ENCODE results near the gene OCLN. TPM values are rescaled to one million over a fixed set of nuclear protein-coding genes. Genes with fewer than 3 reads are reported as not detected.
A peak's percentile ranks its signal among the peaks of the same experiment; 100 is the strongest.
"Not testable (repeated sequence)": the region's sequence is repeated elsewhere in the genome, so short reads cannot be mapped to it uniquely, and the experiment has no call there.

Gene OCLN
- total and polyA plus RNA-seq, 4 donors = 6.1 to 40.6 (median 9.8) TPM

- no CpG with 5 or more reads among the region's 3 CpGs for WGBS (ENCODE audit: insufficient coverage)
- H3K4me1 ChIP-seq (ENCODE audit: control insufficient read depth, insufficient read depth, low read length) = no peaks in the 10 kb centered on the region
- no peak overlapping the region for H3K27ac ChIP-seq (ENCODE audit: low read depth, low read length)
- no peak overlapping the region for H3K4me3 ChIP-seq (ENCODE audit: low read depth, low read length)
- no peaks in the 10 kb centered on the region for H3K27me3 ChIP-seq (ENCODE audit: control insufficient read depth, insufficient read depth, low read length)
- no peak for DNase-seq (ENCODE audit: low read depth in 4 of 6, low spot score in 6 of 6)
- H3K36me3 ChIP-seq (ENCODE audit: control insufficient read depth, insufficient read depth, low read length) = no peaks in the 10 kb centered on the region
- no peaks in the 10 kb centered on the region for H3K9me3 ChIP-seq (ENCODE audit: control insufficient read depth, insufficient read depth, low read length)
These were observed 29.4 kb downstream of the OCLN start for GRCh38 chr5:69522035-69522434.

GRCh38 chr5:69525490-69525889, 32.9 kb downstream of the OCLN start:
- H3K27ac ChIP-seq (ENCODE audit: low read depth, low read length) = no peak overlapping the region
- no peaks in the 10 kb centered on the region for H3K36me3 ChIP-seq (ENCODE audit: control insufficient read depth, insufficient read depth, low read length)
- WGBS (ENCODE audit: insufficient coverage) = no CpG with 5 or more reads among the region's 2 CpGs
- no peaks in the 10 kb centered on the region for H3K4me1 ChIP-seq (ENCODE audit: control insufficient read depth, insufficient read depth, low read length)
- no peak for DNase-seq (ENCODE audit: low read depth in 4 of 6, low spot score in 6 of 6)
- no peaks in the 10 kb centered on the region for H3K9me3 ChIP-seq (ENCODE audit: control insufficient read depth, insufficient read depth, low read length)
- H3K4me3 ChIP-seq (ENCODE audit: low read depth, low read length) = no peak overlapping the region
- H3K27me3 ChIP-seq (ENCODE audit: control insufficient read depth, insufficient read depth, low read length) = no peaks in the 10 kb centered on the region

- H3K27me3 ChIP-seq (ENCODE audit: control insufficient read depth, insufficient read depth, low read length) = no peaks in the 10 kb centered on the region
- H3K27ac ChIP-seq (ENCODE audit: low read depth, low read length) = no peak overlapping the region
- H3K4me1 ChIP-seq (ENCODE audit: control insufficient read depth, insufficient read depth, low read length) = no peaks in the 10 kb centered on the region
- H3K36me3 ChIP-seq (ENCODE audit: control insufficient read depth, insufficient read depth, low read length) = no peaks in the 10 kb centered on the region
- no peak for DNase-seq (ENCODE audit: low read depth in 4 of 6, low spot score in 6 of 6)
- H3K4me3 ChIP-seq (ENCODE audit: low read depth, low read length) = no peak overlapping the region
- 100% methylated on average over 1 of the region's 9 CpGs for WGBS (ENCODE audit: insufficient coverage)
- no peaks in the 10 kb centered on the region for H3K9me3 ChIP-seq (ENCODE audit: control insufficient read depth, insufficient read depth, low read length)
These were observed 34.1 kb downstream of the OCLN start for GRCh38 chr5:69526660-69527059.

- no peak overlapping the region for H3K27ac ChIP-seq (ENCODE audit: low read depth, low read length)
- H3K4me3 ChIP-seq (ENCODE audit: low read depth, low read length) = no peak overlapping the region
- no peak for DNase-seq (ENCODE audit: low read depth in 4 of 6, low spot score in 6 of 6)
- no peaks in the 10 kb centered on the region for H3K36me3 ChIP-seq (ENCODE audit: control insufficient read depth, insufficient read depth, low read length)
- H3K27me3 ChIP-seq (ENCODE audit: control insufficient read depth, insufficient read depth, low read length) = no peaks in the 10 kb centered on the region
- H3K4me1 ChIP-seq (ENCODE audit: control insufficient read depth, insufficient read depth, low read length) = no peaks in the 10 kb centered on the region
- WGBS (ENCODE audit: insufficient coverage) = 90% methylated on average over 7 of the region's 7 CpGs
- H3K9me3 ChIP-seq (ENCODE audit: control insufficient read depth, insufficient read depth, low read length) = no peaks in the 10 kb centered on the region
These were observed 34.7 kb downstream of the OCLN start for GRCh38 chr5:69527128-69527770.

GRCh38 chr5:69528035-69528434, 35.4 kb downstream of the OCLN start:
- Histone ChIP-seq H3K4me1 (ENCODE audit: control insufficient read depth, insufficient read depth, low read length) (no peaks in the 10 kb centered on the region), H3K9me3 (ENCODE audit: control insufficient read depth, insufficient read depth, low read length) (no peaks in the 10 kb centered on the region), H3K27ac (ENCODE audit: low read depth, low read length) (no peak overlapping the region), H3K27me3 (ENCODE audit: control insufficient read depth, insufficient read depth, low read length) (no peaks in the 10 kb centered on the region), H3K4me3 (ENCODE audit: low read depth, low read length) (no peak overlapping the region), H3K36me3 (ENCODE audit: control insufficient read depth, insufficient read depth, low read length) (no peaks in the 10 kb centered on the region)
- WGBS (ENCODE audit: insufficient coverage) = 89% methylated on average over 3 of the region's 5 CpGs
- DNase-seq (ENCODE audit: low read depth in 4 of 6, low spot score in 6 of 6) = no peak

GRCh38 chr5:69528609-69529008, 36.0 kb downstream of the OCLN start:
- WGBS (ENCODE audit: insufficient coverage) = no CpG with 5 or more reads among the region's 4 CpGs
- DNase-seq (ENCODE audit: low read depth in 4 of 6, low spot score in 6 of 6) = no peak
- H3K27ac ChIP-seq (ENCODE audit: low read depth, low read length) = no peak overlapping the region
- H3K27me3 ChIP-seq (ENCODE audit: control insufficient read depth, insufficient read depth, low read length) = no peaks in the 10 kb centered on the region
- no peaks in the 10 kb centered on the region for H3K4me1 ChIP-seq (ENCODE audit: control insufficient read depth, insufficient read depth, low read length)
- no peaks in the 10 kb centered on the region for H3K9me3 ChIP-seq (ENCODE audit: control insufficient read depth, insufficient read depth, low read length)
- no peaks in the 10 kb centered on the region for H3K36me3 ChIP-seq (ENCODE audit: control insufficient read depth, insufficient read depth, low read length)
- no peak overlapping the region for H3K4me3 ChIP-seq (ENCODE audit: low read depth, low read length)

- Histone ChIP-seq H3K27ac (ENCODE audit: low read depth, low read length) (no peak overlapping the region), H3K36me3 (ENCODE audit: control insufficient read depth, insufficient read depth, low read length) (no peaks in the 10 kb centered on the region), H3K4me3 (ENCODE audit: low read depth, low read length) (no peak overlapping the region), H3K4me1 (ENCODE audit: control insufficient read depth, insufficient read depth, low read length) (no peaks in the 10 kb centered on the region), H3K9me3 (ENCODE audit: control insufficient read depth, insufficient read depth, low read length) (no peaks in the 10 kb centered on the region), H3K27me3 (ENCODE audit: control insufficient read depth, insufficient read depth, low read length) (no peaks in the 10 kb centered on the region)
- DNase-seq (ENCODE audit: low read depth in 4 of 6, low spot score in 6 of 6) = peak in 1 of 6 donors; percentile 0
- WGBS (ENCODE audit: insufficient coverage) = 85% methylated on average over 6 of the region's 7 CpGs
These were observed 38.2 kb downstream of the OCLN start for GRCh38 chr5:69530561-69531405.

- Histone ChIP-seq H3K4me3 (ENCODE audit: low read depth, low read length) (no peak overlapping the region), H3K4me1 (ENCODE audit: control insufficient read depth, insufficient read depth, low read length) (no peaks in the 10 kb centered on the region), H3K27me3 (ENCODE audit: control insufficient read depth, insufficient read depth, low read length) (no peaks in the 10 kb centered on the region), H3K36me3 (ENCODE audit: control insufficient read depth, insufficient read depth, low read length) (no peaks in the 10 kb centered on the region), H3K9me3 (ENCODE audit: control insufficient read depth, insufficient read depth, low read length) (no peaks in the 10 kb centered on the region), H3K27ac (ENCODE audit: low read depth, low read length) (no peak overlapping the region)
- no CpG with 5 or more reads among the region's 3 CpGs for WGBS (ENCODE audit: insufficient coverage)
- DNase-seq (ENCODE audit: low read depth in 4 of 6, low spot score in 6 of 6) = peak in 3 of 6 donors; percentile 6 to 44 (median 18)
These were observed 38.8 kb downstream of the OCLN start for GRCh38 chr5:69531406-69531801.

- H3K27me3 ChIP-seq (ENCODE audit: control insufficient read depth, insufficient read depth, low read length); H3K4me1 ChIP-seq (ENCODE audit: control insufficient read depth, insufficient read depth, low read length); H3K4me3 ChIP-seq (ENCODE audit: low read depth, low read length); H3K9me3 ChIP-seq (ENCODE audit: control insufficient read depth, insufficient read depth, low read length); H3K36me3 ChIP-seq (ENCODE audit: control insufficient read depth, insufficient read depth, low read length); DNase-seq (ENCODE audit: low read depth in 4 of 6, low spot score in 6 of 6); H3K27ac ChIP-seq (ENCODE audit: low read depth, low read length): not testable (repeated sequence)
- WGBS (ENCODE audit: insufficient coverage) = no CpG with 5 or more reads among the region's 3 CpGs
These were observed 45.3 kb downstream of the OCLN start for GRCh38 chr5:69537911-69538310.

- not testable (repeated sequence) for H3K27ac ChIP-seq (ENCODE audit: low read depth, low read length); H3K9me3 ChIP-seq (ENCODE audit: control insufficient read depth, insufficient read depth, low read length)
- no CpG with 5 or more reads among the region's 2 CpGs for WGBS (ENCODE audit: insufficient coverage)
These were observed 46.1 kb downstream of the OCLN start for GRCh38 chr5:69538735-69539134.

More at GRCh38 chr5:69538735-69539134, 46.1 kb downstream of the OCLN start:
- H3K27me3 ChIP-seq (ENCODE audit: control insufficient read depth, insufficient read depth, low read length); H3K36me3 ChIP-seq (ENCODE audit: control insufficient read depth, insufficient read depth, low read length); DNase-seq (ENCODE audit: low read depth in 4 of 6, low spot score in 6 of 6); H3K4me3 ChIP-seq (ENCODE audit: low read depth, low read length); H3K4me1 ChIP-seq (ENCODE audit: control insufficient read depth, insufficient read depth, low read length): not testable (repeated sequence)

Measured in spinal cord (tissue), 10 donors.